HG03442 (cell line): ENCODE results near the gene GABBR1.

Source experiments
- ATAC-seq: cut with Tn5 transposase; IDR thresholded peaks from one replicate; pipeline ENCODE4 v1.9.1; 2021; ENCODE audit warnings: mild to moderate bottlenecking, moderate library complexity; ENCODE audit not compliant: unreplicated experiment

GABBR1 gene

DNA sequence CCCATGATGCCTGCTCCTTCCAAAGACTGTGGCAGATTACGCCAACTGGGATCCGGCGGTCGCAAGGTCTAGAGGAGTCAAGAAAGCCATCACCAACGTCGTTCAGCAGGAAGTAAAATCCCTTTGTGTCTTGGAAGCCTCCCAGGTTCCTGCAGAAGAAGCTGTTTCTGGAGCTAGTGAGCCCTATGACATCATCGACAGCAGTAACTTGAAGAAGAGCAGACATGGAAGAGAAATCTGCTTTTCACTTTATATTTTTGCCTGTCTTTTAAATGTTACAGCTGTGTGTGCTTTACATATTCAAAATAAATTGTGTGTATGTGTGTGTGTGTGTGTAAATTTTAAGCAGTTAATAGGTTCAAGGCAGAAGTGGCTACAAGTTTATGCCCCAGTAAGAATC, 55.4 kb downstream of the GABBR1 start:
- ATAC-seq = no peak

DNA sequence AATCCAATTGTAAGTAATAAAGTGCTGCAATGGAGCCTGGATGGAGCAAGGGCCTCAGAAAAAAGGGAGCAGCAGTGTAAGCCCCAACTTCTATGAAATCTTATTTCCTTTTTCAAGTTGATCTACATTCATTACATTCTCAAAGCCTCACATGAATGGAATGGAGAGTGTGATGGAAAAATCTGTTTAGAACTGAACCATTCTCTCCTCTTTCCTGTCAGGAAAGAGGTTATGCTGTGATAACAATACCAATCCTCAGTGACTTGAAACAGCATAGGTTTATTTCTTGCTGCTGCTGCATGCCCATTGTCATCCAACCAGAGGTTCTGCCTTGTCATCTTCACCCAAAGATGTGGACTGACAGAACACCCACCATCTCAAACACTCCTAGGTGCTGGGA, 56.9 kb downstream of the GABBR1 start:
- no peak for ATAC-seq

DNA sequence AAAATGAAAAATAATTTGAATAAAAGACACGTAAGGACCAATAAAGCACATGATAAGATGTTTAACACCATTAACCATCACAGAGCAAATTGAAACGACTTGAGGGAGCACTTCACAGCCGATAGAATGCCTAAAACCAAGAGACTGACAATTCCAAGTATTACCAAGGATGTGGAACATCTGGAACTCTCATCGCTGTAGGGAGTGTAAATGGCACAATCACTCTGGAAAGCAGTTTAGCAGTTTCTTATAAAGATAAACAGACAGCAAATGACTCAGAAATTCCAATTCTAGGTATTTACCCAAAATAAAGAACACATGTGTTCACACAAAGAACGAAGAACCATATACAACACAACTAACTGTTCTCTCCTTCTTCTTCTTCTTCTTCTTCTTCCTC, 65.0 kb downstream of the GABBR1 start:
- ATAC-seq = no peak

GRCh38 chr6:29567541-29567940, 65.4 kb downstream of the GABBR1 start:
- ATAC-seq = no peak

DNA sequence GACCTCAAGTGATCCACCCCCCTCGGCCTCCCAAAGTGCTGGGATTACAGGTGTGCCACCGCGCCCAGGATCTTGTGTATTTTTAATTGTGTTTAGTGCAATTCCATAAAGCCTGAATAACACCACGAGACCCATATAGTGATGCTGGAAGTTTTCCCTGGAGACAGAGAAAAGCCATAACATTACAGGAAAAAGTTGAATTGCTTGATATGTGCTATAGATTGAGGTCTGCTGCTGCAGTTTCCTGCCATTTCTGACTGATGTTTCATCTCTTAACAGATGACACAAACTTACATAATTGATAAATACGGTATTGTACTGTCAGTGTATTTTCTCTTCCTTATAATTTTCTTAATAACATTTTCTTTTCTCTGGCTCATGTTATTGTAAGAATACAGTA, 66.1 kb downstream of the GABBR1 start:
- ATAC-seq = no peak

GRCh38 chr6:29564875-29565274, 68.1 kb downstream of the GABBR1 start:
- peak; percentile 45 for ATAC-seq

DNA sequence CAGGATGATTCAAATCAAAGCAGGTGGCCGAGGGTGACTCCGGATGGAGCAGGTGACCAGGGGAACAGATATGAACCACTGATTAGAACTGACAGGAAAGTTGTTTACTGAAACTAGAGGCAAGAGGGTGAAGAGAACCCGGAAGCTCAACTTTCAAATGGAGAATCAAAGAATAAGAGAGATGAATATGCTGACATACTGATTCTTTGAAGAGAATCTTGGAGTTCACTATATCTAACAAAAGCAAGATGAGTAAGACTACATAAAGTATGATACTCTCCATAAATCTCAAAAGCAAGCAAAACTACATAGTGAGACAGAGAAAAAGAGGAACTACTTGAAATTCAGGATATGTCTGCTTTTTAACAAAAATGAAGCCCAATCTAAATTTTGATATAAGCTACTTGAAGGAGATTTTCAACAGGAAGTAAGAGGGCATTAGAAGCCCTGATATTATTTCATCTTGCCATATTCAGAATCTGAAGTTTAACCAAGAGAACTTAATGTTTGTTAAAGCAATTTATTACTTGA, 69.5 kb downstream of the GABBR1 start:
- no peak for ATAC-seq

DNA sequence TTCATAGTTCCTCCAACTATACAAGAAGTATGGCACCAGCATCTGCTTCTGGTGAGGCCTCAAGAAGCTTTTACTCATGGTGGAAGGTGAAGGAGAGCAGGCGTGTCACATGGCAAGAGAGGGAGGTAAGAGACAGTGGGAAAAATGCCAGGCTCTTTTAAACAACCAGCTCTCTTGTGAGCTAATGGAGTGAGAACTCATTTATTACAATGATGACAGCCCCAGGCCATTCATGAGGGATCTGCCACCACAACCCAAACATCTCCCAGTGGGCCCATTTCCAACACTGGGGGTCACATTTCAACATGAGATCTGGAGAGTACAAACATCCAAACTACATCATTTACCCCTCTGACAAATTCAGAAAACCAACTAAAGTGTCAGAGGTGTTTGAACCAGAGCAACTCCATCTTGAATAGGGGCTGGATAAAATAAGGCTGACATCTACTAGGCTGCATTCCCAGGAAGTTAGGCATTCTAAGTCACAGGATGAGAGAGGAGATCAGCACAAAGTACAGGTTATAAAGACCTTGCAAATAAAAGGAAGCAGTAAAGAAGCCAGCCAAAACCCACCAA, 71.3 kb downstream of the GABBR1 start:
- no peak for ATAC-seq

DNA sequence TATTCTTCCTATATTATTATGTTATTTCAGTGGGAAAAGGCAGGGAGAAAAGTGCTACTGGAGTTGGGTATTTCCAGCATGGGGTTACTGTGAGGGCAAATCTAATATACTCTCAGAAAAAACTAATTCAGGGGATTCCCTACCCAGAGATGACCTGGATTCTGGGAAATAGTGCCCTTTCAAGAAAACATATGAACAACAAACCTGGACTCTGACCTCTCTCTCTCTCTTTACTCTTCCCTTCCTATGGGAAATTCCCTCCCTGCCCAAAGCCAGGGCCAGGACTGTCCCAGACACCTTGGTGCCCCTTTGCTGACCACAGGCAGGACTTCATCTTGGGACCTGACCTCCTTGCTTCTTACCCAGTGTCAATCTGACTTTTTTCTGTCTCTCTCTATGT, 71.9 kb downstream of the GABBR1 start:
- no peak for ATAC-seq

- no peak for ATAC-seq
Measured at GRCh38 chr6:29559524-29560287, 73.3 kb downstream of the GABBR1 start, which contains the start of gene UBD. Gene UBD (minus strand): TSS chr6:29559732. CDS start chr6:29559701, 31 bp downstream.

DNA sequence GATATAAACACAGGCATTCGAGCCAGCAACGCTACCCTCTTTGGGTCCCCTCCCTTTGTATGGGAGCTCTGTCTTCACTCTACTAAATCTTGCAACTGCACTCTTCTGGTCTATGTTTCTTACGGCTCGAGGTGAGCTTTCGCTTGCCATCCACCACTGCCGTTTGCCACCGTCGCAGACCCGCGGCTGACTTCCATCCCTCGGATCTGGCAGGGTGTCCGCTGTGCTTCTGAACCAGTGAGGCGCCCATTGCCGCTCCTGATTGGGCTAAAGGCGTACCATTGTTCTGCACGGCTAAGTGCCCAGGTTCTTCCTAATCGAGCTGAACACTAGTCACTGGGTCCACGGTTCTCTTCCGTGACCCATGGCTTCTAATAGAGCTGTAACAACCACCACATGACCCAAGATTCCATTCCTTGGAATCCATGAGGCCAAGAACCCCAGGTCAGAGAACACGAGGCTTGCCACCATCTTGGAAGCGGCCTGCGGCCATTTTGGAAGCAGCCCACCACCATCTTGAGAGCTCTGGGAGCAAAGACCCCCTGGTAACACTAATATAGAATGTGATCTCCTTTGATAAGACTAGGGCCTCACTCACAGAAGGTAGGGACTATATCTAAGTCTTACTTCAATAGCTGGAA, 74.4 kb downstream of the GABBR1 start:
- ATAC-seq = no peak

DNA sequence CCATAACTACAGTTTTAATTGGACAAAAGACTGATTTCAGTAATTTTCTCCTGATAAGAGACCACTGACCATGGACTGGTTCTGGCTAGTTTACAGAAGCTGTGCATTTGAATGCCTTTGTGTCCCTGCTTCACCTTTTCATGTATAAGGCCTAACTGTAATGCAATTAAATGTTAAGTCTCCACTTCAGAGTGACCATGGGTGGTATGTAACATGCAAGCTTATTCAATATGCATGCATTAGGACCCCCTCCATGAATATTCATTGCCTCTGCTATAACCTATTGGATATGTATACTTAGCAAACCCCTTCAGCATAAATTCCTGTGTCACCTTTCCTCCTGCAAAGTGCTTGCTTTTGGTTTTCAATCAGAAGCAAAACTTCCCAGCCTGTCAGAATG, 75.7 kb downstream of the GABBR1 start:
- no peak for ATAC-seq

- no peak for ATAC-seq
Measured at GRCh38 chr6:29554764-29555163, 78.2 kb downstream of the GABBR1 start.

DNA sequence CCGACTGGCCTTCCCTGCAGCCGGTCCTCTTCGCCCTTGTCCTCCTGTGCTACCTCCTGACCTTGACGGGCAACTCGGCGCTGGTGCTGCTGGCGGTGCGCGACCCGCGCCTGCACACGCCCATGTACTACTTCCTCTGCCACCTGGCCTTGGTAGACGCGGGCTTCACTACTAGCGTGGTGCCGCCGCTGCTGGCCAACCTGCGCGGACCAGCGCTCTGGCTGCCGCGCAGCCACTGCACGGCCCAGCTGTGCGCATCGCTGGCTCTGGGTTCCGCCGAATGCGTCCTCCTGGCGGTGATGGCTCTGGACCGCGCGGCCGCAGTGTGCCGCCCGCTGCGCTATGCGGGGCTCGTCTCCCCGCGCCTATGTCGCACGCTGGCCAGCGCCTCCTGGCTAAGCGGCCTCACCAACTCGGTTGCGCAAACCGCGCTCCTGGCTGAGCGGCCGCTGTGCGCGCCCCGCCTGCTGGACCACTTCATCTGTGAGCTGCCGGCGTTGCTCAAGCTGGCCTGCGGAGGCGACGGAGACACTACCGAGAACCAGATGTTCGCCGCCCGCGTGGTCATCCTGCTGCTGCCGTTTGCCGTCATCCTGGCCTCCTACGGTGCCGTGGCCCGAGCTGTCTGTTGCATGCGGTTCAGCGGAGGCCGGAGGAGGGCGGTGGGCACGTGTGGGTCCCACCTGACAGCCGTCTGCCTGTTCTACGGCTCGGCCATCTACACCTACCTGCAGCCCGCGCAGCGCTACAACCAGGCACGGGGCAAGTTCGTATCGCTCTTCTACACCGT, 79.5 kb downstream of the GABBR1 start:
- ATAC-seq = no peak

DNA sequence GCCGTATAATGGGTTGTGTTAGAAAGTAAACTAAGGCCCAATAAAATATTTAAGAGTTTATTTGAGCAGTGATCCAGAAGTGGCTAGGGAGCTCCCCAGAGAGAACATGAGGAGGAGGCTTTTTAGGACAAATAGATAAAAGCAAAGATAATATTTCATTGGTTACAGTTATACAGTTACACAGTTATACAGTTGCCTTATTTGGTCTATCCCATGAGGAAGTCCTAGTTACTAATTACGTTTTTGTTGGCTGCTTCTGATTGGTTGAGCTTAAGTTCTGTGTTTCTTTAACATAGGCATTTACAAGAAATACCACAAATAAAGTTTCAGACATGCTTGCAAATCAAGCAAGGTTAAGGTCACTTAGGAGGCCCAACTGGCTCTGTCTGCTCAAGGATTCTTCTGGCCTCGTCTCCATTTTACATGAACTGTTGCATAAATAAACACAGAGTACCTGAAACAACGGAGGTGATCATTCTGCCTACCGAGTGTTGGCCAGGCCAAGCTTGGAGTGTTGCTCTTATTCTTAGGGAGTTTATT, 80.4 kb downstream of the GABBR1 start:
- peak; percentile 86 for ATAC-seq

DNA sequence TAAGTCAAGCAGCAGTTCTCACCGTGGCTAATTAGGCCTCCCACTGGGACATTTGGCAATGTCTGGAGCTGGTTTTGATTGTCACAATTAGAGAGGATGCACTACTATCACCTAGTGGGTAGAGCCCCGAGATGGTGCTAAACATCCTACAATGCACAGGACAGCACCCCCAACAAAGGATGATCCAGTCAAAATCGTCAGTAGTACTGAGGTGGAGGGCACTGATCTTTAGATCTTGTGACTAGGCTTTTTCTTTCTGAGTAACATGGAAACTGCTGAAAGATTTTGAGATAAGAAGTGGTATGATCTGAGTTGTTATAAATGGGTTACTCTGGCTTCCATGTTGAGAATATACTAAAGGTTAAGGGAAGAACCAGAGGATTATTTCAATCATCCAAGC, 85.4 kb downstream of the GABBR1 start:
- no peak for ATAC-seq

GRCh38 chr6:29537714-29538403, 95.1 kb downstream of the GABBR1 start:
- ATAC-seq = no peak

DNA sequence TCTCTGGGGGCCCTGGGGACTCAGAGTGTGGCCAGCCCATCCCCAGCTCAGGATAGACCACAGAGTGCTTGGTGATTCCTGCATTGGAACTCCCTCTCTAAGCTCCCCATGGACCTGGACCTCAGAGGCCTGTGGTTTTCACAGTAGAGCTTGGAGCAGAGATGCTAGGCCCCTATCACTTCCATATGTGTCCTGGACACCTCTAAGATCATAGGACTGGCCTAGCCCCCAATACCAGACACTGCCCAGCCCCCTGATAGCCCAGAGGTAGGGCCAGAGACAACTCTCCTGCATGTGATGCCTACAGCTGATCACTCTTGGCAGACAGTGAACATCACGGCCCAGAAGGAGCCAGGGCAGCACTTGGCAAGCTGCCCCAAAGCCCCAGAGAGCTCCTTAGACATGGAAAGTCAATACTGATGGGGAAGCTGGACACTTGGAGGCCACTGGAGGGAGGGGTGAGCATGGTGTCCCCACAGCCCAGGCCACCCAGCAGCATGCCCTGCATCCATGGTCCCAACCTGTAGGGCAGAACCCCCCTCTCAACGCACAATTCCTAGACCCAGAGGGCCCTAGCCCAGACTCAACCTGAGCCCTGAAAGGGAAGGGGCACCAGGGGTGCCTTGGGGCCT, 100.5 kb downstream of the GABBR1 start:
- ATAC-seq = no peak

DNA sequence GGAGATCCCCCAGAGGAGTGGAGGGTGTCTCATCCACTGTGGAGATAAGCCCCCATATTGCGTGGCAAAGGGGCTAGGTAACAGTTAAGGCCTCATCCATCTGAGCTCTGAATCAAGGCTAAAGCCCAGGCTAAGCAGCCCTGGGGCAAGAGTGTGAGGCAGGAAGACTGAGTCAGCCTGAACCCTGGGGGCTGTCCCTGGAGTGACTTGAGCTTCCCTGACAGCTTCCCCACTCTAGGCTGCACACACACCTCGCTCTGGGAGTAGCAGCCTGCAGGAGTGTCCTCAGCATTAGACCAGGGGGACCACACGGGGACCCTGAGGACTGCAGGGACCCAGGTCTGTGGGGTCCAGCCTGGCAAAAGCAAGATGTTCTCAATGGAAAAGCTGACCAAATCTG, 101.3 kb downstream of the GABBR1 start:
- ATAC-seq = no peak
